Ishikawa (cell line): ENCODE results near the gene FSCN2.

ENCODE experiments used
- CREB1 ChIP-seq: IDR thresholded peaks from 2 replicates; pipeline ENCODE4 v1.6.1; 2012; ENCODE audit warnings: low read depth
- EGR1 ChIP-seq: IDR thresholded peaks from 2 replicates; pipeline ENCODE4 v1.6.1; 2012
- EP300 ChIP-seq: IDR thresholded peaks from 2 replicates; pipeline ENCODE4 v1.6.1; 2012; ENCODE audit warnings: borderline replicate concordance
- MAX ChIP-seq: IDR thresholded peaks from 2 replicates; pipeline ENCODE4 v1.6.1; 2012
- RAD21 ChIP-seq: IDR thresholded peaks from 2 replicates; pipeline ENCODE4 v1.6.1; 2012; ENCODE audit warnings: low read depth
- REST ChIP-seq: IDR thresholded peaks from 2 replicates; pipeline ENCODE4 v1.6.1; 2012; ENCODE audit warnings: low read depth, mild to moderate bottlenecking
- TAF1 ChIP-seq: IDR thresholded peaks from 2 replicates; pipeline ENCODE4 v1.6.1; 2012; ENCODE audit warnings: low read depth, mild to moderate bottlenecking
- TCF12 ChIP-seq: IDR thresholded peaks from 2 replicates; pipeline ENCODE4 v1.6.1; 2012; ENCODE audit warnings: low read depth
- TEAD4 ChIP-seq: IDR thresholded peaks from 2 replicates; pipeline ENCODE4 v1.6.1; 2012
- USF1 ChIP-seq: IDR thresholded peaks from 2 replicates; pipeline ENCODE4 v1.6.1; 2012
- ZBTB7A ChIP-seq: IDR thresholded peaks from 2 replicates; pipeline ENCODE4 v1.6.1; 2012; ENCODE audit warnings: low read depth

- TF ChIP-seq EP300 (no peak), RAD21 (no peak), TCF12 (no peak), REST (no peak), TEAD4 (no peak), TAF1 (no peak), EGR1 (no peak), CREB1 (no peak), ZBTB7A (no peak), USF1 (no peak), MAX (no peak)
Measured at GRCh38 chr17:81529437-81529803, 1.2 kb downstream of the FSCN2 start.
